Measurements from ENCODE around the gene EVC.
"Not testable (repeated sequence)": the region's sequence is repeated elsewhere in the genome, so short reads cannot be mapped to it uniquely, and the experiment has no call there.

Gene EVC

DNA sequence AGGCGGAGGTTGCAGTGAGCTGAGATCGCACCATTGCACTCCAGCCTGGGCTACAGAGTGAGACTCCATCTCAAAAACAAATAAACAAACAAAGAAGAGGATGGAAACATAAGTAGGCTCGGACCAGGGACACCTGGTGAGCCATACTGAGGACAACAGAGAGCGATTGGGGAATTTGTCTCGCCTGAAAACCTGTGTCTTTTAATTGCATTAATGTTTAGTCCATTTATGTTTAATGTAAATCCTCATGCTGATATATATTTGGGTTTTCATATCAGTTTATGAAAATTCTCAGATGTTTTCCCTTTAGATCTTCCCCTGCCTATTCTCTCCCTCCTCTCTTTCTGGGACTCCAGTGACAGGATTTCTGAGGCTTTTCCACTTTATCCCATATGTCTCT, 84.6 kb downstream of the EVC start:
- DNase-seq = no peak

DNA sequence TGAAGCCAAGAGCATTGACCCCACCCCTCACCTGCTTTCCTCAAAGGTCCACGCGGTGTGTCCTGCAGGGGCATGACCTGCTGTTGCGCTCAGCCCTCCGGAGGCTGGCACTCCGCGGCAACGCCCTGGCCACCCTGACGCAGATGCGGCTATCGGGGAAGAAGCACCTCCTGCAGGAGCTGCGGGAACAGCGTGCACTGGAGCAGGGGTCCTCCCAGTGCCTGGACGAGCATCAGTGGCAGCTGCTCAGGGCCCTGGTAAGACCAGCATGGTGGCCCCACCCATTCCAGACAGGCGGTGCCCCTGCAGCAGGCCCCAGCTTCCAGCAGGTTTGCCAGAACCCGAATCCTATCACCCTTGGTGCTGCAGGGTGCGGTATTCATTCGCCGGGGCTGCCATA, 86.0 kb downstream of the EVC start:
- DNase-seq = no peak

DNA sequence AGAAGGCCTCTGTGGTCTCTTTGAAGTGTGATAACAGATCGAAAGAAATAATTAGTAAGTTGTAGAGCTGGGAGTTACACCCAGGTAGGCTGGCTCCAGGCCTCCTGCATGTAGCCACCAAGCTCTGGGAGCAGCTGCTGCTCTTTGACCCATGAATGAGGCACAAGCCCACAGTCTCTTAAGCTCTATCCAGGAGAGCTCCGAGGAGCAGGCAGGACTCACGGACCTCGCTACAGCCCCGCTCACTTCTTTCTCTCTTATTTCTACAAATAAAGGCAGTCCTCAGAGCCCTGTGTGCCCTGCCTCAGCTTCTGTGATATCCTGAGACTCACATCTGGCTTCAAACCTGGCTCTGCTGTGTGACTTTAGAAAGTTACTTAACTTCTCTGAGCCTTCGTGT, 86.9 kb downstream of the EVC start:
- DNase-seq = no peak

DNA sequence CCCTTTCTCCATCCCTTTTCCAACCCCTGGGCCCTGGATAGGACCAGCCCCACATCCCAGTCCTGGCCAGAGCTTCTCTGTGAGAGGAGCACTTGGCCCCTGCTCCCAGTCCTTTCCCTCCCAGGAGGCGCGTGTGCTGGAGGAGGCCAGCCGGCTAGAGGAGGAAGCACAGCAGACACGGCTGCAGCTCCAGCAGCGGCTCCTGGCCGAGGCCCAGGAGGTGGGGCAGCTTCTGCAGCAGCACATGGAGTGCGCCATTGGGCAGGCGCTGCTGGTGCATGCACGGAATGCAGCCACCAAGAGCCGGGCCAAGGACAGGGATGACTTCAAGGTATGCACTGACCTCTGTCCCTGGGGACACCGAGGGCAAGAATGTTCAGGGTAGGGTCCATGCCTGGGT, 87.5 kb downstream of the EVC start:
- DNase-seq = no peak

DNA sequence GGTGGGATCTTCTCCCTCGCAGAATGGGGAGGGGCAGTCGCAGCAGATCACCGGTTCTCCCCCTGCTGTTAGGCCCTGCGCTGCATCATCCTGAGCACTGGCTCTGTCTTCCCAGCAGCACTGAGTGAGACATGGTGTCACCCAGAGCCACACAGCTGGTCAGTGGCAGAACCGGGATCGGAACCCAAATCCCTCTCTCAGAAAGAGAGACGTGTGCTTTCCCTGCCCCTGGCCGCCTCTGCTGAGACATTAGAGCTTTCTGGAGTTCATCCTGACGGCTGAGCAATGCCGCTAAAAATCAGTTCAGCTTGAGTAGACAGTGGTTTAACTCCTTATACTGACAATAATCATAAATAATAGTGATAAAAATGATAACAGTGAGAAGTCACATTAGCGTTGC, 87.9 kb downstream of the EVC start:
- DNase-seq = no peak

DNA sequence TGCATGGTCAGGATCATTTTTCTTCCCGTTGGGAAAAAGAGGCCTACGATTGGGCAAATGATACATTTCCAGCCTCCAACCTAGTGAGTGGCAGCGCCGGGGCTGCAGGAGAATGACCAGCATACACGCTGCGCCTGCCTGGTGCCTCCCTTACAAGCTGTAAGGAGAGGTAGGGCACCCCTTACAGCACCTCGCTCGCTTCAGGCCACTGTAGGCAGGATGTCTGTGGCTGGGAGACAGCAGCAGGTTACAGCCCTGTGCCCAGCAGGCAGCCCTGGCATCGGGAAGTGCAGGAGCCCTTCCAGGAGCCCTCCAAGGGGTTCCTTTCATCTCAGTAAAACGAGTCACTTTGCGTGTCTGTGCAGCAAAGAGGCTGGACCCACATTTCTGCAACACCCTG, 88.4 kb downstream of the EVC start:
- DNase-seq = no peak

DNA sequence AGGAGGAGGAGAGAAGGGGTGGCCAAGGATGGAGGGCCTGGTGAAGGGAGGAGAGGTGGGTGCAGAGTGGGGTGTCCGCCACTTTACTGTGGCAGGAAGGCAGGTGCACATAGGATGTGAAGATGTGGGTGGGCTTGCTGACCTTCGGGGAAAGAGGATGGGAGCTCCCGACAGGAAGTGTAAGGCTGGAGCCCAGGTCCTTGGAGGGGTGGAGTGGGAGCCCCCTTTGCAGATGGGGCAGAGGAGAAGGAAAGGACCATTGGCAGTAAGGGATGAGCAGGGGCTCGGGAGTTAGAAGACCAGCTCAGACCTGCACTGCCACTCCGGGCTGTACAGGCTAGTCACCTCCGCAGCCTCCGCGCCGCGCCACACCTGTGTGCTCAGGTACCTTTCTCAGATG, 89.5 kb downstream of the EVC start:
- no peak for DNase-seq

DNA sequence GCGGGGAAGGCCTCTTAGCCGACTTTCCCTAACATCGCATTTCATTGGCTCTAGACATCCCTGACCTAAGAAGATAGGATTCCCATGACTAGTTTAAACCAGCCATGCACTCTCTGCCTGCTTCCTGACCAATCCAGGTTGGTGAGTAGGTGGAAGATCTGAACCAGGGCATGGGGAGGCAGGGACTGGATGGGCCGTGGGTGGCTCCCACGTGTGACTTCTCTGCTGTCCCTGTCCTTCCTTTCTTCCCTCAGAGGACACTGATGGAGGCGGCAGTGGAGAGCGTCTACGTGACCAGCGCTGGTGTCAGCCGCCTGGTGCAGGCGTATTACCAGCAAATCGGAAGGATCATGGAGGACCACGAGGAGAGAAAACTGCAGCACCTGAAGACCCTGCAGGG, 90.7 kb downstream of the EVC start:
- no peak for DNase-seq

DNA sequence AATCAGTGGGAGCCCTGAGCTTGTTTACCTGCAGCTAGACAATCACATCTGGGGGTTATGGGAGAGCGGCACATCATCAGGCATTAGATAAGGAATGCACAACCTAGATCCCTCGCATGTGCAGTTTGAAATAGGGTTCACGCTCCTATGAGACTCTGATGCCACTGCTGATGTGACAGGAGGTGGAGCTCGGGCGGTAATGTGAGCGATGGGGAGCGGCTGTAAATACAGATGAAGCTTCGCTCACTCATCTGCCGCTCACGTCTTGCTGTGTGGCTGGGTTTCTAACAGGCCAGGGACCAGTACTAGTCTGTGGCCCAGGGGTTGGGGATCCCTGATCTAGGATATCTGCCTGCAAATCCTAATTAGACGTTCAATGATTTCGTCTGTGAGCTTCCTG, 91.6 kb downstream of the EVC start:
- no peak for DNase-seq

DNA sequence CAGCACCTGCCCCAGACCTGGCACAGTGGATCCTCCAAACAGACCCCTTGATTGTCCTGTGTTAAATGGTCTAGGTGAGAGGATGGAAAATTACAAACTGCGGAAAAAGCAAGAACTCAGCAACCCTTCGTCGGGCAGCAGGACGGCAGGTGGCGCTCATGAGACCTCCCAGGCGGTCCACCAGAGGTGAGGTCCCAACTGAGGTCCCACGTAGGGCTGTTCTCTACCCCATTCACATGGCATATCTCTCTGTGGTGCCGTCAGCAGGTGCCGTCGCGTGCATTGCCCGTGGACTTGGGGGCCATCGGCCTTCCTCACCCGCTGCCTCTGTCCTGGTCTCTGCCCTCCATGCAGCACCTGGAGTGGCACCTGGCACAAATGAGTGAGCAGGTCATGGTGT, 93.7 kb downstream of the EVC start:
- no peak for DNase-seq

DNA sequence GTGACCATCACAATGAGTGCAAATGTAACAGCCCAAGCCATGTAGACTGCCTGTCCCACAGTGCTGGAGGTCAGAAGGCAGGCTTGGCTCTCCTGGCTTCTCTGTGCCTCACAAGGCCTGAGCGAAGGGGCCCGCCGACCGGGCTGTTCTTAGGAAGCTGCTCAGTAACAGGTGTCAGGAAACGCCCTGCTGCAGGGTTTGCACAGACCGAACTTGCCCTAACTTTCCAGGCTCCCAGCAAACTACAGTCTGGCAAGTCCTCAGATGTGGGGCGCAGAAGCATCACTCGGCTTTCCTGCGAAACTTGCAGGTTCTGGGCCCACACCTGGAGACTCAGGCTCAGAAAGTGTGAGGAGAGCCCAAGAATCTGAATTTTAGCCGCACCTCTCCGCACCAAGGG, 94.3 kb downstream of the EVC start:
- DNase-seq = no peak

DNA sequence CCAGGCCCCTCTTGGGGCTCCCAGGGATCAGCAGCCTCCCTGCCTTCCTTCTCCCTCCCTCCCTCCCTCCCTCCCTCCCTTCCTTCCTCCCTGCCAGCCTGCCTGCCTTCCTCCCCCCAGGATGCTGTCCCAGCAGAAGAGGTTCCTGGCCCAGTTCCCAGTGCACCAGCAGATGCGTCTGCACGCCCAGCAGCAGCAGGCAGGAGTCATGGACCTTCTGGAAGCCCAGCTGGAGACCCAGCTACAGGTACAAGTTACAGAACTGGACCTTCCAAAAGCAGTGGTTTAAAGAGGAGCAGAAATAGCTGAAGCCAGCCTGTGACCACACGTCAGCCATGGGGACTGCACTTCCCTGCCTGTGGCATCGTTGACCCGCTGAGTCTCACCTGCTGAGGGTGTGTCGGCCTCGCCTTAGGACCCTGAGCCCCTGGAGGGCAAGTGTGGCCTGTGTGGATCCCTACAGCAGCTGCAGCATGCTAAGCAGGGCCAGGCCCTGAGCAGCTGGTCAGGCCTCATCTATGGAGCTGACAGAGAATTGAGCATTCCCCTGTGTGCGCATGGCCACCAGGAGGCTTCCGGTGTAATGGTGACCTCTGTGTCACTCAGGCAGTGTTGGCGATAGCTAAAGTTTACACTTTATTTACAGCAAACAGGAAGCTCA, 97.2 kb downstream of the EVC start:
- no peak for DNase-seq

DNA sequence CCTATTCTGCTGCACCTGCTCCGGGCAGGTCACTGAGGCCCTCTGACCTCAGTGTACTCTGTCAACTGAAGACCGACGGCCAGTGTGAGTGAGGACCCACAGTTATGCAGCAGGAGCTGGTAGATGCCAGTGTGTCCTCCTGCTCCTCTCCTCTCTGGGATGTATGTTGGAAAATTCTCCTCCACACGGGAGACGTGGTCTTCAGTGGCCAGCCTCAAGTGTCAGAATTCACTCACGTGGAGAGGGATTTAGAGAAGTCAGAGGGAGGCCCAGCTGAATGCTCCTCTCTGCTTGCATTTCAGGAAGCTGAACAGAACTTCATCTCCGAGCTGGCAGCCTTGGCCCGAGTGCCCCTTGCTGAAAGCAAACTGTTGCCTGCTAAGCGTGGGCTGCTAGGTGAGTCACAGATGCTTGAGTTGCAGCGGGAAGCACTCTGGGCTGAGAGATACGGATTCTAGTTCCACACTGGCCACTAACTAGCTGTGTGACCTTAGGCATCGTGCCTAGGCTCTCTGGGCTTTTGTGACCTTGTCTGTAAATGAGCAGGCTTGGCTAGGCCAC, 98.3 kb downstream of the EVC start:
- no peak for DNase-seq

DNA sequence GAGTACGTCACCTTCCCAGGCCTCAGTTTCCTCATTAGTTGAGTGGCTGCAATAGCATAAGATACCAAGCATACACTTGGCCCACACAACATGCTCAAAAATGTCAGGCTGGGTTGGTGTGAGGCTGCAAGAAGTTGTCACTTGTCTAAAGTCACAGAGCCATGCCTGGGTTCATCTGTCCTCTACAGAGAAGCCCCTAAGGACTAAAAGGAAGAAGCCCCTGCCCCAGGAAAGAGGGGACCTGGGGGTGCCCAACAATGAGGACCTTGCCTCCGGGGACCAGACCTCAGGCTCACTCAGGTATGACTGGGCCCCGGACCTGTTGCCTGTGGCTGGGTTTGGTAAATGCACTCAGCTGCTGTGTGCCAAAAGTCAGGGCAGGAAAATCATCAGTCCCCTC, 99.2 kb downstream of the EVC start:
- no peak for DNase-seq

DNA sequence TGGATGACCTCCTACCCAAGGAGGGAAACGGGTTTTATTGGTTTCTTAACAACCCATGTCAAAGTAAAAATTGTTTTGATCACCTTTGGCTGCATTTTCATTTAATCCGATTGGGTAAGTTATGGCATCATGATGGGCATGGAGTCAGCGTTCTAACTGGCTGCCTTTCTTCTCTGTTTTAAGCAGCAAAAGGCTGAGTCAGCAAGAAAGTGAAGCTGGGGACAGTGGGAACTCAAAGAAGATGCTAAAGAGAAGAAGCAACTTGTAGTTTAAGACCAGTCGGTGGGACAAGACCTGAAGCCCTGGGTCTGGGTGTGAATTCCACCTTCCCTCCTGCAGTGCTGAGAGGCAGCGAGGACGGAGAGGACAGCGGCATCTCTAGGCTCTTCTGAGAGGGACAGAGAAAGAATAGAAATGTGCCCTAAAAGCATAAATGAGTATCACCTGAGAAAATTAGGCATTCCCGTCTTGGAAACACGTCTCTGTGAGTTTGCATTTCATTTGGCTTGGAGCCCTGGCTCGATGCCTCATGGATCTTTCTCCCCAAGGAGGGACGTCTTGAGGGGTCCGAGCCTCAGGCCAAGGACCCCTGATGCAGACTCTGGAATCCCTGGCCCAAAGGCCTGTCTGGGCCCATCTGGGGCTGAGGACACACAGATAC, 99.9 kb downstream of the EVC start:
- no peak for DNase-seq

DNA sequence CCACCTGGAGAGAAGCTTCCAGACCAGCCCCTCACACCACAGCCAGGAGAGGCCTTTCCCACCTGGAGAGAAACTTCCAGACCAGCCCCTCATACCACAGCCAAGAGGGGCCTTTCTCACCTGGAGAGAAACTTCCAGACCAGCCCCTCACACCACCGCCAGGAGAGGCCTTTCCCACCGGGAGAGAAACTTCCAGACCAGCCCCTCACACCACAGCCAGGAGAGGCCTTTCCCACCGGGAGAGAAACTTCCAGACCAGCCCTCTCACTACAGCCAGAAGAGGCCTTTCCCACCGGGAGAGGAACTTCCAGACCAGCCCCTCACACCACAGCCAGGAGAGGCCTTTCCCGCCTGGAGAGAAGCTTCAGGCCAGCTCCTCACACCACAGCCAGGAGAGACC, 101.1 kb downstream of the EVC start:
- DNase-seq = not testable (repeated sequence)

DNA sequence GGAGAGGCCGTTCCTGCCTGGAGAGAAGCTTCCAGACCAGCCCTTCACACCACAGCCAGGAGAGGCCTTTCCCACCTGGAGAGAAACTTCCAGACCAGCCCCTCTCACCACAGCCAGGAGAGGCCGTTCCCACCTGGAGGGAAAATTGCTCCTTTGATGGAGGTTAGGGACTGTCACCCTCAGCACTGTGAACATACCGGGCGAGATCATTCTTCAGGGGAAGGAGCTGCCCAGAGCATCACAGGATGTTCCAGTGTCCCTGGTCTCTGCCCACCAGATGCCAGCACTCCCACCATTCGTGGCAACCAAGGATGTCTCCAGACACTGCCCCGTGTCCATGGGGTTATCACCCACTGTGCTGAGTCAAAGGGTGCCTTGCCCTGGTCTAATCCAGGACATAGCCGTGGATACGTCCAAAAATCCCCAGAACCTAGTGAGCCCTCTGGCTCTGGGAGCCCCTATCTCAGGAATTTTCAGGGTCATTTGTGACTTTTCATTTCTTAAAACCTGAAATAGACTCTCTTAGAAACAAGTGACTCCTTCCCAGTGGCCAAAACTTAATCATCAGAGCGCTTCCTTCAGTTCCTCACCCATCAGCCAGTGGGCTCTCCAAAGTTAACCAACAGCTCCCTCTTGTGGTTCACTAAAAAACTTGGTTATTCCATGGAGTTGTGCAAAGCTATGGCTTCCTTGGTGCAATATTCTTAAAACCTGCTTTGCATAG, 101.7 kb downstream of the EVC start:
- DNase-seq = no peak

DNA sequence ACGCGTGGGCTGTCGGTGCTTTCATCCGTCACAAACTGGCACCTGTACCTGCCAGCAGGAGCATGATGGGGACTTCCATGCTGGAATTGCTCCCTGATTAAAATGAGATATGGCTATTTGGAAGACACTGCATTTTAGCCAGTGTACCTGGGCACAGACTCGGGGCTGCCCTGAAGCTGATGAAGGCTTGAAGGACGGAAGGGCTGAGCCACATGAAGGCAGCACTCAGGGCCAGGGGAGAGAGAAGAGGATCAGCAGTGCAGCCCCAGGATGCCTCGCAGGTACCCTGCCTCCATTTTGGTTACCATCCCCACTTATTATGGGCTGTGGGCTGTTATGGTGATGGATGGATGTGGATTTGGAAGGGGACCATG, 102.9 kb downstream of the EVC start:
- DNase-seq = no peak

DNA sequence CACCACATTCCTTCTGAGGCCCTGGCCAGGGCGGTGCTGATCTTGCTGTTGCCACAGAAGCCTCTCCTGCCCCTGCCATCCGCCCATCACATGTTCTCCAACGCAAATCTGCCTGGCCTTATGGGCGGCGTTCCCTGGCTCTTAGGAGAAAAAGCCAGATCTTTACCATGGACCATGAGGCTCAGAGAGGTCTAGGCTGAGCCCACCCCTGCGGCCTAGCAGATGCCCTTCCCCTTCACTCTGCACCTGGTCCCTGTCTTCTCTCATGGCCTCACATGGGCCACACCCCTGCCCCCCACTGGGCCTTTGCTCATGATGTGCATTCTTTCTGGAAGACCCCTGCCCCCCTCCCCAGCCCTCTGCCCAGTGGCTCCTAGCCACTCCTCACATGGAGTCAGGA, 103.4 kb downstream of the EVC start:
- no peak for DNase-seq

DNA sequence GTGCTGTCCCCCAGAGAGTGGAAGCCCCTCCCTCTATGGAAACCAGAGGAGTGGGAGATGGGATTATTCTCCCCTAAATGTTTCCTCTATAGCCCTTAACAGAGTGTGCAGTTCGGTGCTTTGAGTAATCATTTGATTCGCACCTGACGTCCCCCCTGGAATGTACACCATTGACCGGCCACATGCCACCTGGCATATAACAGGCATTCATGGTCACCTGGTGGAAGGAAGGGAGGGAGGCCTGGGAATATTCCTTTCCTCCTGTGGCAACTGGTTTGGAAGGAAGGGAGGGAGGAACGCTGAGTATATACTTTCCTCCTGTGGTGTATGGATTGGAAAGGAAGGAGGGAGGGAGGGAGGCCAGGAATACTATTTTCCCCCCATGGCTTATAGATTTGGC, 104.6 kb downstream of the EVC start:
- no peak for DNase-seq

DNA sequence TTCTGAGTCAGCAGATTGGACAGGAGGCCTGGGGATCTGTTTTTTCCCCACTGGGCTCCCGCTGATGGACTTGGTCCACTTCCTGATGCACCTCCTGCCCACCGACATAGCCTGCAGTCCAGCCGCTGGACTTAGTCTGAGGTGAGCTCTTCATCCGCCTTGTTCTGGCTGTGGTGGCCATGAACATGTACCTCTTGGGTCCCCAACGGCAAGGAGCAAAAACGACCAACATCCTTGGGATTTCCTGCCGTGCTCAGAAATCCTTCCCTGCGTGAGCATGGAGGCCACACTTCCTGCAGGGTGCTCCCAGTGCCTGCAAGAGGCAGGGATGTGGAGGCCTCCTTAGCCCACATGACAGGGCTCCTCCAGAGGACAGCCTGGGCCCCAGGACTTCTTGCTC, 105.1 kb downstream of the EVC start:
- DNase-seq = no peak

DNA sequence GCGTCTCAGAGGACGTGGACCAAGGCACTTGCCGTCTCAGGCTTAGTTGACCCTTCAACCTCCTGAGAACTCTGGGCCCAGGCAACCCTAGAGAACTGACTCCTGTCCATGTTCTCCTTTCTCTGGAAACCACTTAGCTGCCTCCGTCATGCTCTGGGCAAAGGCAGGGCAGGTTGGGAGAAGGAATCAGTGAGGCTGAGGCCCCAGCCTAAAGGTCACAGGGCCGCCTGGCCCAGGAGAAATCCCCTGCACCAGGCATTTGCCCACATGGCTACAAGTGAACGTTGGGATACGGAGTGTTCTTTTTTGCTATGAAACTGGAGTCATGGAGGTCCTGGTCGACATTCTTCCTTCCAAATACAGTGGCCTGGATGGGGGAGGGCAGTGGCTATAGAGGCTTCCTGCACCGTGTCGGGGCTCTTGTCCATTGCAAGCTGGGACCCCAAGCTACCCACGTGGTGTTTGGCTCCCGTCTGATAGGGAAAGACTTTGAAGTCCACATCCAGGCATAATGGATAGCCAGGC, 105.9 kb downstream of the EVC start:
- DNase-seq = no peak

DNA sequence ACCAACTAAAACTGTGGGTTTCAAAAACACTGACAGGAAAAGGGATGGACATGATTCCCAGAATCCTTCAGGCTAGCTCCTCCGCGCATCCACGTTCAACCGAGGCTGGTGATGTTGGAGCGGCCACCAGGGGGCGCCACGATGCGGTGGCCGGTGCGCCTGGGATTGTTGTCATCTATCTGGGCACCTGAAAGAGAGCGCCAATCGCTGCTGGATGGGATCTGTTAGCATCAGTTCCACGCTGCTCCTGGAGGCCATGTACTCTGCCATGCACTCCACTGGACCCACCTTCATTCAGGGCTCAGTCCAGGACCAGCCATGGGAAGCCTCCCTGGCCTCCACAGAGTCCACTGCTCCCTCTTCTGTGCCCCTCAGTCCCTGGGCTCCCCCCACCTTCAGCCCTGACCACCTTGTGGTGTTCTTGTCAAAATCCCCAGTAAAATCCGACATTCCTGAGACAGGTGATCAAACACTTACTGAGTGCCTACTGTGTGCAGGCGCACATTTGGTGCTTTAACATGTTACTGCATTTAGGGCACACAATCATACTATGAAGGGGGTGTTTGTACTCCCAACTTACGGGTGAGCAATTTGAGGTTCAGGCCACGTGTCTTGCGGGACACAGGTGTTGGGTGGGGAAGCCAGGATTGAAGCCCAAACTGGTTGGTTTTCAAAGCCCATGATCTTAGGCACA, 110.8 kb downstream of the EVC start:
- no peak for DNase-seq
